ENCODE measurements around the gene CDCA7.

The CDCA7 gene

GRCh38 chr2:173386021-173386737 lies 31.5 kb downstream of the CDCA7 start:
- FAIRE-seq (no peak), DNase-seq (ENCODE audit: insufficient read length, low spot score) (no peak)
- no peak for TF ChIP-seq CTCF (IDR thresholded peaks at IDR 0.05; ENCODE audit: insufficient read depth, missing control alignments)

- no peak for TF ChIP-seq CTCF (IDR thresholded peaks at IDR 0.05; ENCODE audit: insufficient read depth, missing control alignments)
- no peak for DNase-seq (ENCODE audit: insufficient read length, low spot score)
- FAIRE-seq, result no peak
Measured at GRCh38 chr2:173386738-173387065, 32.0 kb downstream of the CDCA7 start.

GRCh38 chr2:173387079-173387478 lies 32.4 kb downstream of the CDCA7 start:
- no peak for TF ChIP-seq CTCF (IDR thresholded peaks at IDR 0.05; ENCODE audit: insufficient read depth, missing control alignments)
- no peak for DNase-seq (ENCODE audit: insufficient read length, low spot score)
- FAIRE-seq, result no peak

GRCh38 chr2:173387660-173388059 lies 33.0 kb downstream of the CDCA7 start:
- FAIRE-seq (no peak), DNase-seq (ENCODE audit: insufficient read length, low spot score) (no peak)
- no peak for TF ChIP-seq CTCF (IDR thresholded peaks at IDR 0.05; ENCODE audit: insufficient read depth, missing control alignments)

- no peak for TF ChIP-seq CTCF (IDR thresholded peaks at IDR 0.05; ENCODE audit: insufficient read depth, missing control alignments)
- DNase-seq (ENCODE audit: insufficient read length, low spot score), result no peak
- no peak for FAIRE-seq
Measured at GRCh38 chr2:173388795-173389194, 34.1 kb downstream of the CDCA7 start.

- no peak for FAIRE-seq
- no peak for DNase-seq (ENCODE audit: insufficient read length, low spot score)
- no peak for TF ChIP-seq CTCF (IDR thresholded peaks at IDR 0.05; ENCODE audit: insufficient read depth, missing control alignments)
Measured at GRCh38 chr2:173390036-173390435, 35.4 kb downstream of the CDCA7 start.

- FAIRE-seq, result no peak
- no peak for TF ChIP-seq CTCF (IDR thresholded peaks at IDR 0.05; ENCODE audit: insufficient read depth, missing control alignments)
- no peak for DNase-seq (ENCODE audit: insufficient read length, low spot score)
Measured at GRCh38 chr2:173392731-173393130, 38.1 kb downstream of the CDCA7 start.
